ENCODE data around the gene CEP112. TPM values are rescaled to one million over a fixed set of nuclear protein-coding genes. Genes with fewer than 3 reads are reported as not detected.

The CEP112 gene
- total and polyA plus RNA-seq, 7 experiments from 2014 or later = 0.08 to 2.5 (median 0.66) TPM; not detected in 1

DNA sequence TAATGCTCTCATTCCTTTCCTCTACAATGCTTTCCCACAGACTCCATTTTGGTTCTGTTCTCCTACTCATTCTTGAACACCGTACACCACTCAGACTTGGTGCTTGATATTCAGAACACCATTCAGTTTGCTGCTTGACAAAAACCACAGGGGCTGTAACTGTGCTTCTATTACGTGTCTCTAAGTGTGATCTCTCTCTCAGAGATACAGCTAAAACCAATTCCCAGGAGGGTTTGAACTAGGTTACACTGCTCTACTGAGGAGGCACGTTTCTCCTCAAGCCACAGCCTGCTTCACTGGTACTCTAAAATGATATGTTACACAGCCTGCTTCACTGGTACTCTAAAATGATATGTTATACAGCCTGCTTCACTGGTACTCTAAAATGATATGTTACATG lies 175.7 kb downstream of the CEP112 start:
- intact Hi-C loops (cut with micrococcal nuclease) = no loop called here
- ChIA-PET CTCF (no interaction called here), POLR2A (no interaction called here)
- Histone ChIP-seq H3K27me3 (ENCODE audit: control insufficient read depth in 2 of 2, insufficient read depth in 2 of 2, low read length in 2 of 2) (no peaks in the 10 kb centered on the region), H3K4me1 (ENCODE audit: control insufficient read depth in 2 of 2, insufficient read depth in 2 of 2, low read length in 2 of 2) (no peaks in the 10 kb centered on the region), H3K36me3 (ENCODE audit: control insufficient read depth in 2 of 3, insufficient read depth in 3 of 3, low read length in 3 of 3) (no peaks in the 10 kb centered on the region), H3K4me3 (ENCODE audit: low read length) (no peak overlapping the region), H3K27ac (ENCODE audit: low read depth, low read length) (no peak overlapping the region), H3K9me3 (ENCODE audit: control insufficient read depth in 2 of 3, low read length in 3 of 3) (no peaks in the 10 kb centered on the region)
- DNase-seq = no peak
- Mint-ChIP-seq H3K27ac (no peak overlapping the region), H3K4me1 (no peaks in the 10 kb centered on the region), H3K27me3 (peaks cover 9 to 22% (median 19%) of the 10 kb centered on the region in 5 donors), H3K9me3 (peaks cover 0 to 7% (median 2%) of the 10 kb centered on the region in 11 donors), H3K36me3 (peaks cover 0 to 5% (median 0%) of the 10 kb centered on the region in 5 donors), H3K4me3 (no peak overlapping the region)
- ATAC-seq = no peak

DNA sequence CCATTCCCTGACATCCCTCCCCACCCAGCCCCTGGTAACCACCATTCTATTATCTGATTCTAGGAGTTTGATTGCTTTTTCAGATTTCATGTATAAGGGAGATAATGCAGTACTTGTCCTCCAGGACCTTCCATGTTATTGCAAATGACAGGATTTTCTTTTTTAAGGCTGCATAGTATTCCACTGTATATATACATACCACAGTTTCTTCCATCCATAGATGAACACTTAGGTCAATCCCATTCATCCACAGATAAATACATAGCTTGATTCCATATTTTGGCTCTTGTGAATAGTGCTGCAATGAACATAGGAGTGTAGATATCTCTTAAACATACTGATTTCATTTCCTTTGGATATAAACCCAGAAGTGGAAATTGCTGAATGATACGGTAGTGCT lies 183.3 kb downstream of the CEP112 start:
- Histone ChIP-seq H3K27me3 (ENCODE audit: control insufficient read depth in 2 of 2, insufficient read depth in 2 of 2, low read length in 2 of 2) (no peaks in the 10 kb centered on the region), H3K4me1 (ENCODE audit: control insufficient read depth in 2 of 2, insufficient read depth in 2 of 2, low read length in 2 of 2) (no peaks in the 10 kb centered on the region), H3K36me3 (ENCODE audit: control insufficient read depth in 2 of 3, insufficient read depth in 3 of 3, low read length in 3 of 3) (no peaks in the 10 kb centered on the region), H3K27ac (ENCODE audit: low read depth, low read length) (no peak overlapping the region), H3K9me3 (ENCODE audit: control insufficient read depth in 2 of 3, low read length in 3 of 3) (peaks cover 0 to 7% (median 0%) of the 10 kb centered on the region in 3 experiments), H3K4me3 (ENCODE audit: low read length) (no peak overlapping the region)
- Mint-ChIP-seq H3K27me3 (peaks cover 4 to 14% (median 5%) of the 10 kb centered on the region in 5 donors), H3K4me1 (no peaks in the 10 kb centered on the region), H3K36me3 (no peaks in the 10 kb centered on the region), H3K27ac (no peak overlapping the region), H3K4me3 (no peak overlapping the region), H3K9me3 (peaks cover 0 to 15% (median 1%) of the 10 kb centered on the region in 11 donors)
- no peak for DNase-seq
- POLR2A ChIA-PET = no interaction called here
- no peak for ATAC-seq
- CTCF ChIA-PET = no interaction called here
- intact Hi-C loops (cut with micrococcal nuclease) = no loop called here

- POLR2A ChIA-PET = no interaction called here
- peaks cover 0 to 7% (median 0%) of the 10 kb centered on the region in 3 experiments for H3K9me3 ChIP-seq (ENCODE audit: control insufficient read depth in 2 of 3, low read length in 3 of 3)
- DNase-seq = no peak
Observed at GRCh38 chr17:66006654-66007053, 185.3 kb downstream of the CEP112 start.

GRCh38 chr17:66002812-66003211 lies 189.1 kb downstream of the CEP112 start:
- Histone ChIP-seq H3K27me3 (ENCODE audit: control insufficient read depth in 2 of 2, insufficient read depth in 2 of 2, low read length in 2 of 2) (no peaks in the 10 kb centered on the region), H3K4me3 (ENCODE audit: low read length) (no peak overlapping the region), H3K36me3 (ENCODE audit: control insufficient read depth in 2 of 3, insufficient read depth in 3 of 3, low read length in 3 of 3) (no peaks in the 10 kb centered on the region), H3K27ac (ENCODE audit: low read depth, low read length) (no peak overlapping the region), H3K4me1 (ENCODE audit: control insufficient read depth in 2 of 2, insufficient read depth in 2 of 2, low read length in 2 of 2) (no peaks in the 10 kb centered on the region), H3K9me3 (ENCODE audit: control insufficient read depth in 2 of 3, low read length in 3 of 3) (no peaks in the 10 kb centered on the region)
- peaks cover 0 to 8% (median 0%) of the 10 kb centered on the region in 11 donors for H3K9me3 Mint-ChIP-seq
- peaks cover 0 to 5% (median 4%) of the 10 kb centered on the region in 7 donors for H3K4me1 Mint-ChIP-seq
- DNase-seq = no peak
- no peak for ATAC-seq
- intact Hi-C loops (cut with micrococcal nuclease) = no loop called here
- no peaks in the 10 kb centered on the region for H3K36me3 Mint-ChIP-seq
- H3K27ac Mint-ChIP-seq = no peak overlapping the region
- CTCF ChIA-PET = no interaction called here
- peaks cover 0 to 15% (median 6%) of the 10 kb centered on the region in 5 donors for H3K27me3 Mint-ChIP-seq
- POLR2A ChIA-PET = no interaction called here
- H3K4me3 Mint-ChIP-seq = no peak overlapping the region

More at GRCh38 chr17:66006654-66007053, 185.3 kb downstream of the CEP112 start:
- Histone ChIP-seq H3K36me3 (ENCODE audit: control insufficient read depth in 2 of 3, insufficient read depth in 3 of 3, low read length in 3 of 3) (no peaks in the 10 kb centered on the region), H3K4me3 (ENCODE audit: low read length) (no peak overlapping the region), H3K4me1 (ENCODE audit: control insufficient read depth in 2 of 2, insufficient read depth in 2 of 2, low read length in 2 of 2) (no peaks in the 10 kb centered on the region), H3K27me3 (ENCODE audit: control insufficient read depth in 2 of 2, insufficient read depth in 2 of 2, low read length in 2 of 2) (no peaks in the 10 kb centered on the region), H3K27ac (ENCODE audit: low read depth, low read length) (no peak overlapping the region)
- H3K36me3 Mint-ChIP-seq = no peaks in the 10 kb centered on the region
- intact Hi-C loops (cut with micrococcal nuclease) = no loop called here
- no peak overlapping the region for H3K4me3 Mint-ChIP-seq
- CTCF ChIA-PET = interaction anchor here (0.7 kb wide), 1 partner anchor 177 kb away, joined by 3 read pairs; no protein-coding TSS in a partner anchor
- peaks cover 0 to 14% (median 5%) of the 10 kb centered on the region in 5 donors for H3K27me3 Mint-ChIP-seq
- no peak for ATAC-seq
- no peaks in the 10 kb centered on the region for H3K4me1 Mint-ChIP-seq
- no peak overlapping the region for H3K27ac Mint-ChIP-seq
- H3K9me3 Mint-ChIP-seq = peaks cover 0 to 15% (median 1%) of the 10 kb centered on the region in 11 donors

GRCh38 chr17:66002063-66002585 lies 189.8 kb downstream of the CEP112 start:
- POLR2A ChIA-PET = no interaction called here
- Histone ChIP-seq H3K27me3 (ENCODE audit: control insufficient read depth in 2 of 2, insufficient read depth in 2 of 2, low read length in 2 of 2) (no peaks in the 10 kb centered on the region), H3K9me3 (ENCODE audit: control insufficient read depth in 2 of 3, low read length in 3 of 3) (no peaks in the 10 kb centered on the region), H3K4me3 (ENCODE audit: low read length) (no peak overlapping the region), H3K4me1 (ENCODE audit: control insufficient read depth in 2 of 2, insufficient read depth in 2 of 2, low read length in 2 of 2) (no peaks in the 10 kb centered on the region), H3K36me3 (ENCODE audit: control insufficient read depth in 2 of 3, insufficient read depth in 3 of 3, low read length in 3 of 3) (no peaks in the 10 kb centered on the region), H3K27ac (ENCODE audit: low read depth, low read length) (no peak overlapping the region)
- peaks cover 0 to 5% (median 4%) of the 10 kb centered on the region in 7 donors for H3K4me1 Mint-ChIP-seq
- ATAC-seq = no peak
- H3K27ac Mint-ChIP-seq = no peak overlapping the region
- intact Hi-C loops (cut with micrococcal nuclease) = no loop called here
- H3K9me3 Mint-ChIP-seq = peaks cover 0 to 8% (median 0%) of the 10 kb centered on the region in 11 donors
- no peaks in the 10 kb centered on the region for H3K36me3 Mint-ChIP-seq
- no peak for DNase-seq
- H3K27me3 Mint-ChIP-seq = peaks cover 0 to 15% (median 6%) of the 10 kb centered on the region in 5 donors
- CTCF ChIA-PET = interaction anchor here (0.7 kb wide), 1 partner anchor 882 kb away, joined by 4 read pairs; no protein-coding TSS in a partner anchor
- no peak overlapping the region for H3K4me3 Mint-ChIP-seq

GRCh38 chr17:66000216-66000615 lies 191.7 kb downstream of the CEP112 start:
- no peak overlapping the region for H3K27ac ChIP-seq (ENCODE audit: low read depth, low read length)
- POLR2A ChIA-PET = no interaction called here

GRCh38 chr17:65998675-65999074 lies 193.3 kb downstream of the CEP112 start:
- intact Hi-C loops (cut with micrococcal nuclease) = loop anchor here in 1 of 2 donors (10.0 kb wide), 1 partner anchor 764 kb away; no protein-coding TSS in a partner anchor
- Histone ChIP-seq H3K27me3 (ENCODE audit: control insufficient read depth in 2 of 2, insufficient read depth in 2 of 2, low read length in 2 of 2) (no peaks in the 10 kb centered on the region), H3K36me3 (ENCODE audit: control insufficient read depth in 2 of 3, insufficient read depth in 3 of 3, low read length in 3 of 3) (no peaks in the 10 kb centered on the region), H3K4me3 (ENCODE audit: low read length) (no peak overlapping the region), H3K4me1 (ENCODE audit: control insufficient read depth in 2 of 2, insufficient read depth in 2 of 2, low read length in 2 of 2) (no peaks in the 10 kb centered on the region), H3K9me3 (ENCODE audit: control insufficient read depth in 2 of 3, low read length in 3 of 3) (no peaks in the 10 kb centered on the region), H3K27ac (ENCODE audit: low read depth, low read length) (no peak overlapping the region)
- Mint-ChIP-seq H3K4me3 (no peak overlapping the region), H3K27ac (no peak overlapping the region), H3K9me3 (peaks cover 0 to 13% (median 1%) of the 10 kb centered on the region in 11 donors), H3K4me1 (peaks cover 0 to 5% (median 4%) of the 10 kb centered on the region in 7 donors), H3K36me3 (no peaks in the 10 kb centered on the region), H3K27me3 (peaks cover 0 to 11% (median 6%) of the 10 kb centered on the region in 5 donors)
- POLR2A ChIA-PET = no interaction called here
- CTCF ChIA-PET = no interaction called here
- DNase-seq = no peak
- no peak for ATAC-seq

More at GRCh38 chr17:66000216-66000615, 191.7 kb downstream of the CEP112 start:
- H3K36me3 Mint-ChIP-seq = no peaks in the 10 kb centered on the region
- no peaks in the 10 kb centered on the region for H3K9me3 ChIP-seq (ENCODE audit: control insufficient read depth in 2 of 3, low read length in 3 of 3)
- H3K9me3 Mint-ChIP-seq = peaks cover 0 to 13% (median 1%) of the 10 kb centered on the region in 11 donors
- no peak for ATAC-seq
- CTCF ChIA-PET = interaction anchor here (0.6 kb wide), 1 partner anchor 1048 kb away, joined by 4 read pairs; no protein-coding TSS in a partner anchor
- H3K27me3 Mint-ChIP-seq = peaks cover 0 to 15% (median 6%) of the 10 kb centered on the region in 5 donors
- no peak for DNase-seq
- no peaks in the 10 kb centered on the region for H3K36me3 ChIP-seq (ENCODE audit: control insufficient read depth in 2 of 3, insufficient read depth in 3 of 3, low read length in 3 of 3)
- no peak overlapping the region for H3K27ac Mint-ChIP-seq
- H3K4me1 ChIP-seq (ENCODE audit: control insufficient read depth in 2 of 2, insufficient read depth in 2 of 2, low read length in 2 of 2) = no peaks in the 10 kb centered on the region
- H3K27me3 ChIP-seq (ENCODE audit: control insufficient read depth in 2 of 2, insufficient read depth in 2 of 2, low read length in 2 of 2) = no peaks in the 10 kb centered on the region
- no peak overlapping the region for H3K4me3 Mint-ChIP-seq
- H3K4me1 Mint-ChIP-seq = peaks cover 0 to 5% (median 4%) of the 10 kb centered on the region in 7 donors
- no peak overlapping the region for H3K4me3 ChIP-seq (ENCODE audit: low read length)
- intact Hi-C loops (cut with micrococcal nuclease) = no loop called here
